IPS DF 4.7 (cell line): ENCODE results near the gene SART1.
"Not testable (repeated sequence)": the region's sequence is repeated elsewhere in the genome, so short reads cannot be mapped to it uniquely, and the experiment has no call there.

Source experiments
- DNase-seq: peaks from one replicate; pipeline ENCODE4 v3.0.0-alpha.2; 2013; ENCODE audit warnings: low spot score; ENCODE audit errors: extremely low read depth

SART1 gene

GRCh38 chr11:66015936-66016792, 54.6 kb downstream of the SART1 start:
- no peak for DNase-seq

GRCh38 chr11:66016793-66017177, 55.3 kb downstream of the SART1 start:
- no peak for DNase-seq

- DNase-seq = no peak
These were observed 55.8 kb downstream of the SART1 start for GRCh38 chr11:66017321-66017720.

DNA sequence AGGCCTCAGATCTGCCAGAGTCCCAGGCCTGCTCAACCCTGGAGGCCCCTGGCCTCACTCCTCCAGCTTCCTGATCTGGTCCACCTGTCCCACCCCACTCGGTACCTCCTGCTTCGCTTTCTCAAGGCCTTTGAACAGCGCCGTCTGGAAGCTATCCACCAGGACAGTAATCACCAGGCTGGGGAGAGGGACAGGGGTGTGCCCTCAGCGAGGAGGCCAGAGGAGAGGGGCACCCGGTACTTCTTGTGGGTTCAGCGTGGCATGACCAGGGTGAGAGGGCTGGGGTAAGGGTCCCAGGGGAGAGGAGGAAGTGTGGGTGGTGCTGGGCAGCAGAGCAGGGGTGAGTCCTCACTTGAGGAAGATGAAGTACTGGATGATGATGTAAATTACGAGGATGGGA, 58.7 kb downstream of the SART1 start:
- DNase-seq = no peak

DNA sequence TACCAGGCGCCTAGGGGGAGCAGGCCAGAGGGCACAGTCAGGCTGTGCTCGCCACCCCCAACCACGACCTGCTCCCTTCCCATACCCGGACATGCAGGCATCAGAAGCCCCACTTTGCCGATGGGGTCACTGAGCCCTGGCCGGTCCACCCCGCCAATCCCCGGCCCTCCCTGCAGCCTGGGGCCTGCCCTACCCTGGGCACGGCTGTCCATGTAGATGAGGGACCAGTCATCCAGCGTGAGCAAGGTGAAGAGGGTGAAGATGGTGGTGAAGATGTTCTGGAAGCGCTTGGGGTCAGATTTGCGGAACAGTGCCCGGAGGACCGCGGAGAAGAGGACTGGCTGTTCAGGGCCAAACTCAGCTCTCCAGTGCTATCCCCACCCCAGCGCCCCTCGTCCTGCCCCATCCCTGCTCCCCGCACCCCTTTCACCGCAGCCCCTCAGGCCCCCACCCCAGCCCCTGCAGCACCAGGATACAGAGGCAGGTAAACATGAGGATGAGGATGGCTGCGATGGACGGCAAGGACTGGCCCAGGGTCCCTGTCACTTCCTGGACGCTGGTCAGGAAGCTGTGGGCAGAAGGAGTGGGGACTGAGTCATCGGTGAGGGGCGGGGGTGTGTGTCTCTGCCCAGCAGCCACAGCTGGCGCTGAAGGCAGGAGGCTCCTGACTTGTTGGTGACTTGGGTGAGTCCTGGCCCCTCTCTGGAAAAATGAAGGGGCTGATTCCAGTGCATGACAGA, 59.3 kb downstream of the SART1 start:
- DNase-seq = no peak

- peak; percentile 49 for DNase-seq
These were observed 61.1 kb downstream of the SART1 start for GRCh38 chr11:66022401-66023185.

DNA sequence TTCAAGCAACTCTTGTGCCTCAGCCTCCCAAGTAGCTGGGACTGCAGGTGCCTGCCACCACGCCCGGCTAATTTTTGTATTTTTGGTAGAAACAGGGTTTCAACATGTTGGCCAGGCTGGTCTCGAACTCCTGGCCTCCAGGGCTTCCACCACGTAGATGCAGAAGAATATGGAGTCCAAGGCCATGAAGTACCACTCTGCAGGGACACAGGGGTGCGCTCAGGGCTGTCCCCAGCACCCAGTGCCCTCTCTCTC, 61.6 kb downstream of the SART1 start:
- DNase-seq = not testable (repeated sequence)

DNA sequence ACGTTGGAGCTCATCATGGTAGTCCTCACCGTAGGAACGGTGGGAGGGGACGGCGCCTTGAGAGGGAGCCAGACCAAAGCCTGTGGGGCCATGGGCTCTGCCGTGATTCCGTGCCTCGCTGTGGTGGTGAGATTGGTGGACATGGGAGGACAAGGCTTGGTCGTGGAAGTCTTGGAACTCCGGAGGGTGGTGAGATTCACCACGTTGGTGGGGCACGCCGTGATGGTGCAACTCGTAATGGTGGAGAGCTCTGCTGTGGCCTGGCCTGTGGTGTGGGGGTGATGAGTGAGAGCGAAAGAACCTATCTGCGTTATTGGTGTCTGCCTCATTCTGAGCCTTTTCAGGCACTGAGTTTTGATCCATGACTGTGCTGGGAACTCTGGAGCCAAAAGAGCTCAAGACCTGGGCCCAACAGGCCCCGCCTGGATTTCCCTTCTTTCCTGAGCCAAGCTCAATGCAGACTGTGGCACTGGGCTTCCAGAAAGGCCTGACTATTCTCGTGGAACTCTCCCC, 64.5 kb downstream of the SART1 start, which contains the start of gene CATSPER1:
CATSPER1 (minus strand) TSS at position 463 of the 513 bp plus-strand sequence; CDS start at position 363, 100 bp downstream.
- no peak for DNase-seq
